Measurements from ENCODE around the gene SC5D.

The SC5D gene

DNA sequence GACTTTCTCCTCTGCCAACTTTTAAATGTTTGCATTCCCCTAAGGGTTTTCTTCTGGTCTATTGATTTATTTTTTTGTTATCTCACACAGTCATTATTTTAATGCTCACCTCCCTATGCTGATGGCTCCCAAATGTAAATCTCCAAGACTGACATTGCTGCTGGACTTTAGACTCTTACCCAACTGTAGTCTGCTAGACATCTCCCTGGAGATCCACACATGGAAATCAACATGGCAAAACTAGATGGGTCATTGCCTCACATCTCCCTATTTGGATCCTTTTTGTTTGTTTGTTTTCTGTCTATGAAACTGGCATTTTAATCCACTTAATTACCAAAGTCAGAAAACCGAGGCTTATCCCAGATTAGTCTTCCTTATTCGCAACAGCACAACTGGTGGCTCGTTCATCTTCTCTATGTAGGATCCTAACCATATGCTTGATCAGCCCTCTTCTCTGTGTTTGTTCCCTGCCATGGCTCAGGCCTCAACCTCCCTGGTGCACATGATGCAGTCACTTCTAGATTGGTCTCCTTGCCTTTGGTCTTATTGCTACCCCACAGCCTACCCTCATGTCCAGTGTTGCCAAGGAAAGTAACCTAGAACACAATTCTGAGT, 37.3 kb downstream of the SC5D start:
- no peak for FAIRE-seq

DNA sequence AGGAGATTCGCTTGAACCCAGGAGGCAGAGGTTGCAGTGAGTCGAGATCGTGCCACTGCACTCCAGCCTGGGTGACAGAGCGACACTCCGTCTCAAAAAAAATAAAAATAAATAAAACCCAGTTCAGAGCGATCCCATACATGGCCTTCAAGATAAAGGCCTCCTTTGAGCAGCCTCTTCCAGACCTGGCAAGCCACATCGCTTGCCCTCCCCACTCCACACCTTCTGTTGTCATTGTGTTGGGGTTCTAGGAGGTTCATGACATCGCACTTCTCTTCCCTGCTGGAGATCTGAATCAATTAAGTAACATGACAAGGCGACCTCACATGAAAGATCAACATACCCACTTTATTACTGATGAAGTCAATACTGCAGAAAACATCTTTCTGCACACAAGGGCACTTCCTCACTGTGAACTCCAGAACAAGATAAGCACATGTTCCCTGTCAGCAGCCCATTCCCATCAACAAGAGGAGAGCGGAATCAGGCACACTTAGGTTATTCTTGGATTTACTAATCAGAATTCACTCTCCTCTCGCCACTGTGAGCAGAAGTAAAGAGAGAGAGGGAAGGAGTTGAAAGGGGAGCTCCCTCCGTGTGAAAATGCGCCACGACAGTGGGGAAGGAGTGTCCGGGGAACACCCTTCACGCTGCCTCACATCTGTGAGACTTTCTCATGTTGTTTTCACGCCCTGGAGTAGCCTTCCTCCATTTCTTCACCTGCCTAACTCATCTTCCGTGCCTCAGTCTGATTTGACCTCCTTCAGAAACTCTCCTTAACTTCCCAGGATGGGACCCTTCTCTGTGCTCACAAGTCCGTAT, 38.3 kb downstream of the SC5D start:
- no peak for FAIRE-seq

DNA sequence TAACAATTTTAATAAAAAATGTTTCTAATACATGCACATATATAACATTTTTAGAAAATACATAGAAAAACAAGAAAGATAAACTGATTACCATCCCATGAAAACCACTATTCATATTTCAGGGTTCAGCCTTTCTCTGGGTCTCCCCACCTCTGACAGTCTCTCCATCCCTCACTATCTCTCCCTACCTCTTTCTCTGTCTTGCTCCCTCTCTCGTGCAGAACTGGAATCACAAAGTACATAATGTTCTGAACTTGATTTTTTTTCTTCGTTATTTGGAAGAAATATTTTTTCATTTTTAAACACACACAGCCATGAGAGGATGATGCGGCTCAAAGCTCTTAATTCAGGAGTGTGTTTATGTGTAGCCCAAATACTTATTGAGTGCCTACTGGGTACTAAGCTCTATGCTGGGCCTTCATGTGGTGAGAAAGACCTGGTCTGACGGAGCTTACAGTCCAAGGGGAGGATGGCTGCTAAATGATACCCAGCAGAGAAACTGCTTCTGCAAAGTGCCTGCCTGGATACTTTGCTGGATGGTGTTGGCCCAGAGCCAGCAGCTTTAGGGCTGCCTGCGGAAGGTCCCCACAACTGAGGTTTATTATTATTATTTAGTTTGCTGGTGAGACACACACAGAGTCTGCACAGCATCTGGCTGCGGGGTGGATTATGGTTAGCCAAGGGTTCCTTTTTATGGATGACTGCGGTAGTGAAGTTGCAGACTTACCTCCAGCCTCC, 42.6 kb downstream of the SC5D start:
- FAIRE-seq, result no peak

DNA sequence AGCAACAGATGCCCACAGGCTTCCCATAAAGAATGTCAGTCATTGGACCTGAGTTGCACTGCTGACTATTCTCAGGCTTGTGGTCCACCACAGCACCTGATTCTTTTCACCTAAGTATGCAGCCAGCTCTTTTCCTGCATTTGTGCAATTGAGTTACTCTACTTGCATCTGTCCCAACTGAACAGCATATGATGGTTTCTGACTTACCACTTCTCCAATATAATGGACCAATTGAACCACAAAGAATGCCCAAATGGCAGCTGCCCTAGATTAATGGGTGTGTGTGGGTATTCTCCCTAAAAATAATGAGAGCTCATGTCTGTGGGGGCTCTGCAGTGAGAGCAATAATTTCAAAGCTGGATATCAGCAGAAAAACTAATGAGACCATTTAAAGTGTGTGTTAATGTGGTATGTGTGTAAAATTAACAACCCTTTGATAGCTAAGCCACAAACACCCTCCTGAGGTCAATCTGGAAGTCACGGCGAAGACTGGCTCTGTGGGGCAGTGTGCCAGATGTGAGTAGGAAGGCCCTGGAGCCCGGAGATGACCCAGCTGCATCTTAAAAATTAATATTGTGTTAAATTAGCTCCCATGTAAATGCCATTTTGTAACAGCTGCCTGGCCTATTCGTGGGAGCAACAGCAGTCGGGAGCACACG, 43.8 kb downstream of the SC5D start:
- no peak for FAIRE-seq

DNA sequence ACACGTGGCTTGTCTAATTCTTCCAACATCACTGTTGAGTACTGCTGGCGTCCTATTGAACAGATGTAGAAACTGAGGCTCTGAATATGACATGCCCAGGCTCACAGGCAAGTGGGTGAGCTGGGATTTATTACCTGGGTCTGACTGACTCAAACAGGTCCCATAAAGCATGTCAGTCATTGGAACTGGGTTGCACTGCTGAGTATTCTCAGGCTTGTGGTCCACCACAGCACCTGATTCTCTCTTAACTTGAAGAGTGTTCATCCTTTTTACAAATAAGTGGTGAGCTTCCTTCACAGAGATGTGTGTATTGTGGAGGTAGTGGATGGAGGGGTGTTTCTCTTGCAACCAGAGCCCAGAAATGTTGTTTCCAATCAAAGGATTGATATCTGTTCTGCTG, 44.5 kb downstream of the SC5D start:
- FAIRE-seq, result no peak

DNA sequence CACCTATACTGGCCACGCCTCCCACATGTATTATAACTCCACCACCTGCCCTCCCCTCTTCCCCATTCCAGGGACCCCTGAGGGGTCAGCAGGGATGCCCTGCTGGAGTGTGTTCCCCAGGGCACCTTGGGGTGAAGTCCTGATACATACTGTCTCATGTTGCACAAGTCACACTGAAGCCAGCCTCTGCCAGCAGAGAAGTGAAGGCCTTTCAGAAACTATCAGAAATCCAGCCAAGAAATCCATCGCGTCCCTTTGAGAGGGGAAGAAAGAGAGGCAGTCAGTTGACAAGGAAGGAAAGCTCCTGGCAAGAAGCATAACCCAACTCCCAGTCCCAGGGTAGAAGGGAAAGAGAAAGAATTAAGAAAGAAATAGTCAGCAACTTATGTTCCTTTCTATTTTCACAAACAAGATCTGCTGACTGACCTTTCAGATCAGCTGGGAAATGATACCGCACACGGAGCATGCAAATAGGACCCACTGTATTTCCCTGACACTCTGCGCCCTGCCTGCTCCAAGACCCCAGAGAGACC, 45.2 kb downstream of the SC5D start:
- no peak for FAIRE-seq

DNA sequence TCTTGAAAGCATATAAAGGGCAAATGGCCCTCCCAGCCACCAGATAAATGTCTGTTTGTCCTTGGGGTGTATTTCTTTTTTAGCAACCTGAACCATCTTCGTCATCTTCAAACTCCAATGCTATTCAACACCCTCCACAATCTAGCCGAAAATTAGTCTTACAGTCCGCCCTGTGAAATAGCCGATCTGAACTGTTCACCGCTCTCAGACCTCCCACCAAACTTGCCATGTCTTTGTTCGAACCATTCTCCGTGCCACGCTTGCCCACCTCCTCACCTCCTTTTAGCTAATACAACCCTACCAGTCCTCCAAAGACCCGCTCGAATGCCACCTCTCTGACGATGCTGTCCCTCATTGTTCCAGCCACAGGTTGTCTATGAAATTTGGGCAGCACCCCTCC, 46.0 kb downstream of the SC5D start:
- no peak for FAIRE-seq

DNA sequence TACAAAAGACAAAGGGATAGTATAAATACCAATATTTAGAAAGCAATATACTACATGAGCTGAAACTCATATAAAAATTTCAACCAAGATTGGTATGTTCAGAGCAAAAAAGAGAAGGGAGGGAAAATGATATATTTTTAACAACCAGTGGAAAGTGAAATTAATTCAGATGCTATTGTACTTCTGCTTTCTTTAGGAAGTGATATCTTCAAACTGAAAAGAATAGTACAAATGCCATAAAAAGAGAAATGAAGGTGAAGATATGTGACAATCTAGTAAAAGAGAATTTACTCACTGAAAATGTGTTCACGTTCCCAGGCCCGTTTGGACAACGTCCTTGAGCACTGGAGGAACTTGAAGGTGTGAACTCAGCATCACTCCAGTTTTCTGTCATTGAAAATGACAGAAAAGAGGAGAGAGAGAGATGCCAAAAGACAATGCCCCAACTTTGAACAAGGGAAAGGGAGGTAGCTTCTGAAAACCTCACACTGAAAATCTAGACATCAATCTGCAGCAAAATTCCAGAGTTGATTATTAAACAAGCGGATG, 47.5 kb downstream of the SC5D start:
- FAIRE-seq, result no peak

DNA sequence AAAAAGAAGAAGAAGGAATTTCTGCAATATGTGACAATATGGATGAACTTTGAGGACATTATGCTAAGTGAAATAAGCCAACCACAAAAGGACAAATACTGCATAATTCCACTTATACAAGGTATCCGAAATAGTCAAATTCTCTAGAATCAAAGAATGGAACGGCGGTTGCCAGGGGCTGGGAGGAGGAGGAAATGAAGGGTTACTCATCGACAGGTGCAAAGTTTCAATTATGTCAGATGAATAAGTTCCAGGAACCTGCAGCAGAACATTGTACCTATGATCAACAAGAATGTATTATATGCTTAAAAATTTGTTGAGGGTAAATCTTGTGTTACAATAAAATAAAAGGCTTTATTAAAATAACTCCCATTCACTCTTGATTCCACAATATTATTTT, 49.0 kb downstream of the SC5D start:
- FAIRE-seq, result no peak

DNA sequence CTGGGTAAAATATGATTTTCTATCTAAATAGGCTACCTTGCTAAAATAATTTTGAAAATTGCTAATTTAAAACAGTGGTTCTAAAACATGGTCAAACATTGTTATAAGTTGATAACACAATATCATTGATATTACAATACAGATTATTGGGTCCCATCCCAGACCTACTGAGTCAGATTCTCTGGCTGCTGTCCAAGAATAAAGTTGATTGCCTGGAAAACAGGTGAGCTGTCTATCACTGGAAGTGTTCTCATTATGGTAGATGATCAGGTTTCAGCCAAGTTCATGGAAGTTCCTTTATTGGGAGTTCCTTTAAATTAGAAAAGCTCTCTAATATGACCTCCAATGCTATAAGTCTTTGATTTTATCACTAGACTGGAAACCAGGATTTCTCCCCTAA, 52.3 kb downstream of the SC5D start:
- FAIRE-seq, result no peak

DNA sequence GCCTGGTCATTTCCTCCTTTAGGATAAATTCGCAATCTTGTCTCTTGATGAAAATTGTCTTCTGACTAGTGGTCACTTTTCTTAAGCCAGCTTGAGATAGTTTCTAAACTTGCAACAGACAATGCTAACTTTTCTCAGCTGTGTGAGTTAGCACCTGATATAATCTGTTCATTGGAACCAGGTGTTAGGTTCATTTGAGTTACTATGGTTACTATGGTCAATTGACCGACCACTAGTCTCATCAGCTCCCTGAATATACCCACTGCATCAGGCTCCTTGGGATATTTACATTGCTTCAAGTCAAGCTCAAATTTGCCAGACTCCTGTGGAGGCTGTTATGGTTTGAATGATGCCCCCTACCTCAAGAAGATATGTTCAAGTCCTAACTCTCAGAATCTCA, 54.5 kb downstream of the SC5D start:
- no peak for FAIRE-seq

DNA sequence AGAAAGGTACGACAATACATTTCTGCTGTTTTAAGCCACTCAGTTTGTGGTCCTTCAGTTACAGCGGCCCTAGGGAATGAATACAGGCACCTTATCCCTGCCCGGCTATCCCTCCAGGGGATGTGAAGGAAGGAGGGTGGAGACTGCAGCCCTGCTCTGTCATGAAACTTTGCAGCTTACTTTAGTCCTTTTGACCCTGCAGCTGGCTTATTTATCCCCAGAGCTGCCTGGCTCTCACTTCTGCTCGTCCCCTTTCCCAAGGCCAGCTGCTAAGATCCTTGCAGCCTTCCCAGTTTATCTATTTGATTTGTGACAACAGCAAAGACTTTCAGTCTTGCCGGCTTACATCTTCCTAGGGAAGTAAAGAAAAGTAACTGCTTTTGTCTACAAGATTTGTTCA, 55.2 kb downstream of the SC5D start:
- no peak for FAIRE-seq

DNA sequence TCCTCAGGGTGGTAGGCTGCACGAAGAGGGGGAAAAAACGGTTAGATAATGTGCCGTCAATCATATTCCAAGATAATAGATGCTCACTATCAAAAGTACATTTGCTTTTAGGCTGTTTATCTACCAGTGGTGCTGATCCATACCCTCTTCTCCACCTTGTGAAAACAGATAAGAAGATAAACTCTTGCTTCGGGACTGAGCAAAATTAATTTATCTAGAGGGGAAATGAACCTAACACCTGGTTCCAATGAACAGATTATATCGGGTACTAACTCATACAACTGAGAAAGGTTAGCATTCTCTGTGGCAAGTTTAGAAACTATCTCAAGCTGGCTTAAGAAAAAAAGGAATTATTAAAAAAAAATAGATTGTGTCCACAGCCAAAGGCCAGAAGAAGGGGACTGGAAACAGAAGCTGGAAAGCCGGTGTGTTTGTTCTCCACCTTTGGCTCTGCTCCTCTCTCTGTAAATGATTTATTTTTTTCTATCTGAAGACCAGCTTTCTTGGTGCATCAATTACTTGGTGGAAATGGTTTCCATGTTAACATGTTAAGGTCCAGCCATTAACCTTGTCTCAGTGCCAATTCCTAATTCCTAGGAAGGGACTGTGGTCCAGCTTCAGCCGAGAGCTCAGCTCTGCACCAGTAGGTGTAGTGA, 55.8 kb downstream of the SC5D start:
- FAIRE-seq, result no peak

DNA sequence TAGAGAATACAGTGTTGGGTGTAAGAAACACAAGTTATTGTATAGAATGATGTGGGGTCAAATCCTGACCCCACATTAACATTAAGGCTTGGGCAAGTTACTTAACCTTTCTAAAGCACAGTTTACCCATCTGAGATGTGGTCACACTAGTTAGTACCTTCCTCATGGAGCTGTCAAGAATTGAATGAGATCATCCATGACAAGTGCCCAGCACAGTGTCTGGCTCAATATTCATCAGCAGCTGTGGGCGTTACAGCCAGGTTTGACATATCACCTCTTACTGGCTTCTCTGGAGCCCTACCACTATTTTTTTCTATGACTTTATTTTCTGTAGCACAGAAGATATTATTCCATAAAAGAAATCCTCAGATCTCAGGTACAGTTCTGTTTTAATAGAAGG, 57.2 kb downstream of the SC5D start:
- FAIRE-seq, result no peak

DNA sequence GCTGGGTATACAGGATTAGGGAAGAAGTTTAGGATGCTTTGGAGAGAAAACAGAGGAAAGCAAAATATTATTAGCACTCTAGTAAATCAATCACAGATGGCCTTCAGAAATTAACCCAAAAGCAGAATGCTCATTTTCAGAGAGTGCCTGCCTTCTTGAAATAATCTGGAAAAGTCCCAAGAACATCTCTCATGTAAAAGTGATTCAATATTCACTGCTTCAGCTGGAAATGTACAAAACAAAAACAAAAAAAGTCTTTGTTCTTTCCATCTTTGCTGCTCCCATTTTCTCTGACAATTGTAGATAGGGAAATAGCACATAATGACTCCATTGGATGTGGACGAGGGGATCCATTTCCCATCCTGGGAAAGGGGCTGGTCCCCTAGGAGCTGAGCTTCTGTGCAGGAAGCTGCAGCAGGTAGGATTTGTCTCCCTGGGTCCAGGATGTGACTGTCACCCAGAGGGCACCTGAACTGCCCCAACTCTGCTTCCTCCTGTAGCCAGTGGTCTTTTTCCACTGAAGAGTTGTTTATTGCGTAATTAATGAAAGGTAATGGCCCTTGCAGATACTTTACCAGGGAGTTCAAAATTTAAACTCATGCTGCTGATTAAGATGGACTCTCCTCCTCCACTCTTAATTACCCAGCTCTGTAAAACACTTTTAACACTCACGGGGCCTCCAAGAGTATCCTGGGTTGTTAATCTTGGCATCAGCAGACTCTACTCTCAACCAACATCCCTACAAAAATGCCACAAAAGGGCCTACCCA, 57.9 kb downstream of the SC5D start:
- FAIRE-seq, result no peak

DNA sequence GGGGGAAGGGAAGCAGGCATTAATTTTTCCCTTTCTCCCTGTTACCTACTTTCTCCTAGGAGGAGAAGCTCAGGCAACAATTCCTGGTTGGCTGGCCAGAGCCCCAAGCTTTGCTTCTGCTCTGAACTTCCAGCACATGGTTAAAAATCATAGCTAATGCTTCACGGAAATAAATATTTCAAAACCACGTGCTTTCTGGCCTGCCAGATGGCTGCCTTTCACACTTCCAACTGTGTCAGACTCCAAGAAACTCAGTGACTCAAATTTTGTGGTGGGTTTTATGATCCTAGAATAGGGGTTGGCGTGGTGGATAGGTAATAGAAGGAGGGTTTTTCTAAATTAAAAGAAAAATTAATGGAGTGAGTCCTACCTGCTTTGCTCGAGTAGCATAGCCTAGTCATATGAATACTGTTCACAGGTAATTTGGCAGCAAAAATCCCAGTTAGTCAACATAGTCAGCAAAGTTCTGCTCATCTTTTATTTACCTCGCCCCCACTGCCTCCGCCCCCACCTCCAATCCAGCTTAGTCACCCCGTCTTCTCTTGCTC, 58.6 kb downstream of the SC5D start:
- no peak for FAIRE-seq

DNA sequence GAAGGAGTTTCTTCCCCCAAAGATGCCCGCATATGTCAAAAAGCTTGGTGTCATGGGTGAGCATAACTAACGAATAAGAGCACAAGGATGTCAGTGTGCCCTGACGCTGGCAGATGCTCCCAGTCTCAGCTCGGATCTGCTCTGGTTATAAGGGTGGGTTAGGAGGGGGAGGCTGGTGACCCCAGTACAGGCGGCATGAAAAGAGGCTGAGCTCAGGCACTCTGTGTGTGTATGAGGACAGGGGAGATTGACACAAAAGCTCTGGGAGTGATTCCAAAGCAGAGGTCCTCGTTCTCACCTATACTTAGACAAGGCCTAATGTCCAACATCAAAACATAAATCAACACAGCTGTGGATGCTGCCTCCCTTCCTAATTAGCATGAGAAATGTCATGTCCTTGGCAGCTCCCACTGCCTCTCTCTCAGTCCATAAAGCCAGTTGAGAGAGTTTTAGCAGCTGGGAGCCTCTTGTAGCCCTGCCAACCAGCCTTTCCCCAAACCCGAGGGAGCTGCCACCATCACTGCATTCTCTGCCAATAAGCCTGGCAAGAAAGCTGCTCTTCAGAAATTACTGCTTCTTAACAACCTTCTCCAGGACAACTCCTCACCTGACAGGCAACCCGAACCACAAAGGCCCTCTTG, 59.8 kb downstream of the SC5D start:
- no peak for FAIRE-seq

DNA sequence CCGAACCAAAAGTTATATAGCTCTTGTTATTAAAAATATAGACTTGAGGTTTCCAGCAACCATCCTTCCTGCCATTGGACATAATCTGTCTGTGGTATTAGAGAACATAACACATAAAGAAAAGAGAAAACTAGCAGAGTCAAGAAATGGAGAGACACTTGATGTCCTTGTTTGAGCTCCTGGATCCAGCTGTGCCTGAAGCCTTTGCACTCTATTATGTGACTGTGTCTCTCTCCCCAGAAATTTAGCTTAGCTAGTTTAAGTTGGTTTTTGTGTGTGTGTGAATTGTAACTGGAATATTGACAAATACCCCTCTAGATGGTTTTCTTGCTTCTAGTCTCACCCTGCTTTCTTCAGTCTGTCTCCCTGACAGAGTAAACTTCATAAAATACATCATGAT, 61.6 kb downstream of the SC5D start:
- FAIRE-seq, result no peak

DNA sequence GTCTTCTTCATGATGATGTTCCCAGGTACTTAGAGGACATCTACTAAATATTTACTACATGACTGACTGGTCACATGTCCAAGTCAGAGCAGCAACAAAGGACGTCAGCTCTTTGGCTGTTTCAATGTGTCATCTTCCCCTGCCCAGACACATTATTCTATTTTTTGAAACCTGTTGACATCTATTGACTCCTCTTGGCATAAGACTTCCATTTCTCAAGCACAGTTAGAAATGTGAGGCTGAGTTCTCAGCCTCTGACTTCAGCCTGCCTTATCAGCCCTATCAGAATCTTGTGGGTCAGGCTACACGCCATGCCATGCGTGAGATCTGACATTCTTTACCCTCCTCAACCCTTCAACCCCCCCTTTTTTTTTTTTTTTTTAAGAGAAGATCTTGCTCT, 63.8 kb downstream of the SC5D start:
- FAIRE-seq, result no peak
